ENCODE data around the gene PERCC1. TPM values are rescaled to one million over a fixed set of nuclear protein-coding genes. Genes with fewer than 3 reads are reported as not detected.
A peak's percentile ranks its signal among the peaks of the same experiment; 100 is the strongest.
"Not testable (repeated sequence)": the region's sequence is repeated elsewhere in the genome, so short reads cannot be mapped to it uniquely, and the experiment has no call there.

PERCC1 gene
- total RNA-seq, 1 experiment from 2014 or later: not detected

DNA sequence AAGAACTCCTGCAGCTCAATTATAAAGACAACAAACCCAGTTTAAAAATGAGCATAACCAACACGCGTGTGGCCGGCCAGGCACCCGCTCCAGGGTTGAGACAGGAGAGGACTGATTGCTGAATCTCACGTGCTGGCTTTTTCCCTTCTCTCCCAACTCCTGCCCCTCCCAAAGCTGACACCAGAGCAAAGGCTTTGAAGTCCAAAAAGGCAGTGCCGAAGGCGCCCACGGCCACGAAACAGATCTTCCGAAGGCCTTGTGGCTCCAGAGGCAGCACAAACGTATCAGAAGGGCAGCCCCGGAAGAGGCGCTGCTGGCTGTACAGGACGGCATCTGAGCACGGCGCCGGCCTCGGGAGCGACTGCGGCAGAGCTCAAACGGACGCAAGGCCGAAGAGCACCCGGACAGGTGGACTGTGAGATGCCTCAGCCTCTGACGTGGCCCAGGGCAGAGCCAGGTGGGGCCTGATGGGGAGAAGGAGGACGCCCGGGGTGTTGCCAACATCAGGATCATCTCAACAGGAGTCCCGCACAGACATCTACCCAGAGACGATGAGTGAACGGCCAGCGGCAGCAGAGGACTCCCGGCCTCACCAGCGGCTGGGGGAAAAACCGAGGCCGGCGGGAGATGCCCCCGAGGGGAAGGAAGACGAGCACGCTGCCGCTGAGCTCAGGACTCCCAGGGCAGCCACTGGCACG, 33.5 kb downstream of the PERCC1 start:
- DNase-seq (ENCODE audit: extremely low read depth, low read depth): no peak

DNA sequence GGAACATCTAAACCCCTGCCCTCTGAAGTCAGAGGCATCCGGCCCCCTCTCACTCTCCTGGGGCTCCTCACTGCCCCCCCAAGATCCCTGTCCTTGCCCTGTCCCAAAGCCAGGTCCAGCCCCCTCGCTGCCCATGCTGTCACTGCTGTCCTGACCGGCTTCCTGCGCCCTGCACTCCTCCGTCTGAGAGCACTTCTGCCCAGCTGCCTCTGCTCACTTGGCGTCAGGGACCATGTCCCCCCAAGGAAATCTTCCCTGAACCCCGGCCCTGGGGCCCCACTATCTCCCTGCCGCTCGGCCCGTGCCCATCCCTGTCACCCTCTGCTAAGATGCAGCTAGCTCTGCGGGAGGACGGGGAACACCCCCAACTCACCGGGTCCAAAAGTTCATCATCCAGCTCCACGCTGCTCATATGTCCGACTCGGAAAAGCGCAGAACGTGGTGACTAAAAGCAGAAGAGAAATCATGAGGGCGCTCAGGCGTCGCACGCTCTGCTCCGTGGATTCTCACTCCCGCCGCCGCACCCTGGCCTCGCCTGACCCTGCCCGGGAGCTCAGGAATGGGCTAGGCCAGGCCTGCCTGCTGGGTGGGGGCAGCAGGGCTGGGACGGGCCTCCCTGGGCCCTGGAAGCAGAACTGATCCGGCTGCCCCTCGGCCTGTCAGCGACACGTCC, 34.2 kb downstream of the PERCC1 start:
- DNase-seq (ENCODE audit: extremely low read depth, low read depth): no peak

DNA sequence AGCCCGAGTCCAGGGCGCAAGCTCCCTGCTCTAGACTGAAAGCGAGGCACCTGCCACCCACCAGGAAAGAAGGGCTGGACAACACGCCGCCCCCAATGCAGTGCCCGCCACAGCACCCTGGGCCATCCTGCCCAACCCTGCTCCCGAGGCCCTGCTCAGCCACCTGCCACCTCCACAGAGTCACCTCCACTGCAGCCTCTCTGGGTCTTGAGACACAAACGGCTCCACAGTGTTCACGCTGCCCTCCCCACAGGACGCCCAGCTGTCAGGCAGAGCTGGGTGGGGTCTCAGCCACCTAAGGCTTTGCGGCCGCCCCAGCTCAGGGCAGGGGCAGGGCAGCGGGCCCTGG, 34.7 kb downstream of the PERCC1 start:
- DNase-seq (ENCODE audit: extremely low read depth, low read depth): no peak

- DNase-seq (ENCODE audit: extremely low read depth, low read depth): no peak
Observed at GRCh38 chr16:1466054-1466453, 35.2 kb downstream of the PERCC1 start.

GRCh38 chr16:1466968-1467521, 36.2 kb downstream of the PERCC1 start:
- no peak for DNase-seq (ENCODE audit: extremely low read depth, low read depth)

DNA sequence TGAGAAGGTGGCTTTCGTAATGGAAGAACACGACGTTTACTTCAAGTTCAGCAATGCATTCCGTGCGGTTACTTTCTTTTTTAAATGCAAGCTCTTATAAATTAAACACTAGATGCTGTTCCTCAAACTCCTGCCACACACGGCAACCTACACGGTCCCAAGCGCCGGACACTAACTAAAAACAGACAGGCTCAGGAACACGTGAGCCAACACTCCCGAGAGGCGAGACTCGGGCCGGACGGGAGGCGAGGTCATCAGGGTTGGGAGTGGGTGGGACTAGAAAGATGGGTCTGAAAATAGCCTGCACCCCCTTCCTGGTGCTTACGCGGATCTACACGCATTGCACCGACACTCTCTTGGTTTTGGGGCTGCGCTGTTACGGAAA, 37.5 kb downstream of the PERCC1 start:
- DNase-seq (ENCODE audit: extremely low read depth, low read depth): no peak

DNA sequence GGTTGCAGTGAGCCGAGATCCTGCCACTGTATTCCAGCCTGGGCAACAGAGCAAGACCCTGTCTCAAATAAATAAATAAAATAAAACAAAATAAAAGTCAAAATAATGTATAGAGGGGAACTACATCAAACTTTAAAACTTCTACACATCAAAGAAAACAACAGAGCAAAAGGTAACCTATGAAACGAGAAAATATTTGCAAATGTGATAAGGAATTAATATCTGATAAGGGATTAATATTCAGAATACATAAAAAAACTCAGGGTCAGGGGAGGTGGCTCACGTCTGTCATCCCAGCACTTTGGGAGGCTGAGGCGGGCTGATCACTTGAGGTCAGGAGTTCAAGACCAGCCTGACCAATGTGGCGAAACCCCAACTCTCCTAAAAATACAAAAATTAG, 38.3 kb downstream of the PERCC1 start:
- DNase-seq (ENCODE audit: extremely low read depth, low read depth): not testable (repeated sequence)

GRCh38 chr16:1469693-1470201, 38.9 kb downstream of the PERCC1 start:
- DNase-seq (ENCODE audit: extremely low read depth, low read depth): no peak

DNA sequence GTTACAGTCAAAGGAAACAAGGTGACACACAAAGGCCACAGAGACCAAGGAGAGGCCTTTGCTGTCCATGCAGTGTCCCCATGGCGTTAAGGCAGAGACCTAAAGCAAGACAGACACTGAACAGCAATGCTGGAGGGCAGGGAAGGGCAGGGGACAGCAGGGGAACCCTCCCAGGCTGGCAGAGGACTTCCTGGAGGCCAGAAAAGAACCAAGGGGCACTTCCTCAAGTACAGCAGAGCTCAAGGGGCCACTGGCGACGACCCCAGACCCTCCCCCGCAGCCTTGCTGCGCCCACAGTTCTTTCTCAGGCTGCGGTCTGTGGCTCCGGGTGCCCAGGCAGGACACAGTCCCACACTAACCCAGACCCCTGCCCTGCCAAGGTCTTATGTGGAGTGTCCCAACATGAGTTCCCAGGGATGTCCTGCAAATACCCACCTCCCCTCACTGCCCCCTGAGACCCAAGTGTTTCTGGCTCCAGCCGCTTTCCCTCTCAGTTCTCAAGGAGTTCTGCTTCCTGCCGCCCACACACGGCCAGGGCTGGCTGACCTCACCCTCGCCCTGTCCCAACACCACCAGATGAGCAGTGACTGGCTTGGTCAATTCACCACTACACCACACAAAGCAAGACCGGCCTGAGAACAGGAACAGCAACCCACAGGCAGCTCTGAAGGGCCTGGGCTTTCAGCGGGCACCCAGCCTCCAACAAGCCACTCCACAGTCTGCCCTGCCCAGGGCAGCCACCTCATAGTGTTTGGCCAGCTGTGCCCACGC, 39.8 kb downstream of the PERCC1 start:
- no peak for DNase-seq (ENCODE audit: extremely low read depth, low read depth)

DNA sequence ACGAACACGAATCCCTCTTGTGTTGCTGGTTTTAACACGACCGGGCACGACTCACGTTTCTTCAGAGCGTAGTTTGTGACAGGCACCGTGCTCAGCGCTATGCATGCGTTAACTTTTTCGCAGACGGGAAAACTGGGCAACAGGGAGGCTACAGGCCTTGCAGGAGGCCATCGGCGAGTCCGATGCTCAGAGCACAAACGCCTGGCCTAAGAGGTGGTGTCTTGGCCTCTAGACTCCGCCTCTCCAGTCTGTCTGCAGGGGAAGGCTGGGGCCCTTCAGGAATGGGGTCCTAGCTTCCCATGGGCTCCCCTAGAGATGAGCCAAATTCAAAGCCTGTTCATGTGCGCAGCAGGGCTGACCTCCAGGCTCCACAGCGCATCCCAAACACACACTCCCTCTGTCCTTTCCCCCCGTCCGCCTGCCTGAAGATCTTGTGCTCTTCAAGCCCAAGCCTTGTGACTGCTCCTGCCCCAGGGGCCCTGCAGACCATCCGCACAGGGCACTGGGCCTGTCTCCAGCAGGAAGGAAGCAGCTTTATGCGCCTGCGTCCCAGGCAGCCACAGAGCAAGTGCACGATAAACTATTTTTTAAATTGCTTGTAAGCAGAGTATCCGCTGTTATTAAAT, 40.8 kb downstream of the PERCC1 start:
- no peak for DNase-seq (ENCODE audit: extremely low read depth, low read depth)

DNA sequence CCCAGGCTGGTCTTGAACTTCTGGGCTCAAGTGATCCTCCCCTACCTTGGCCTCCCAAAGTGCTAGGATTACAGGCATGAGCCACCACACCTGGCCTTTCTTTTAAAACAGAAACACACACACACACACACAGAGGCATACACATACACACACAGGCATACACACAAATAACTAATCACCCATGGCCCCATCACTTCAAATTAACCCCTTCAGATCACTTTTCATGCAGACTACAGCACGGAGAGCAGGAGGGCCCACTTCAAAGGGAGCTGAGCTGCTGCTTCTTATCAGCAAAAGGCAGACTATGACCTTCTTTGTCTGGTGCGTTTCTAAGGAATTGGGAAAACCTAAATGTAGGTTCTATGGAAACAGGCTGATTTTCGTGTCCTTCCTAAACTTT, 42.1 kb downstream of the PERCC1 start:
- no peak for DNase-seq (ENCODE audit: extremely low read depth, low read depth)

- no peak for DNase-seq (ENCODE audit: extremely low read depth, low read depth)
Observed at GRCh38 chr16:1474082-1474795, 43.4 kb downstream of the PERCC1 start.

DNA sequence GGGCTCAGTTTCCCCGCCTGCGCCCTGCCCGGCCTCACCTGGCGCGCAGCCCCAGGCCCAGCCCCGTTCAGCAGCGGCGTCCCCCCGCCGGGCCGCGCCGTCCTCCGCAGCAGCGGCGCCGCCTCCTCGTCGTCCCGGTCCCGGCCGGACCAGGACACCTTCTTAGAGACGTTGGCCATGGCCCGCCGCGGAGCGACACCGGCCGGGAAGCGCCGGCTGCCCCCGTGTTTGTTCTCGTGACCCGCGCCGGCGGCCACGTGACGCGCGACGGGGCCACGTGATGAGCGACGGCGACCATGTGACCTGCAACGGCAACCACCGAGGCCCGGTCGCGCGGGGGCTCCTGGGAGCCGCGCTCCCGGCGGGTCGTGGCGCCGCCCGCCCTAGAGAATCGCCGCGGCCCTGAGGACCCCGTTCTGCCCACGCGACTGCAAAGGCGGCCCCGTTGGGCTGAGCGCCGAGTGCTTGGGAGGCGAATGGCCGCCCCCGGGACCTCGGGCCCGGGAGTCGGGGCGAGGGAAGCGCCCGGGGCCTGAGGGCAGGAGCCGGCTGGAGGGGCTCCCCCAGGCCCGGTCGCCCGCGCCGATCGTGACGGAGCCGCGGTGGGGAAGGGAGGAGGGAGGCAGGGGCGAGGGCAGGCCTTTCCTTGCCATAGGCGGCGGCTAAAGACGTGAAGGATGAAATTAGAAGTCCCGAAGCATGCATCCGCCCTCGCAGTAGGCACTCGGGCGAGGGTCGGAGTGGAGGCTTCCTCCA, 44.1 kb downstream of the PERCC1 start, which contains the start of gene CLCN7:
Gene CLCN7, minus strand, starts transcription at position 233 of the 756 bp plus-strand sequence. Its CDS starts 54 bp downstream, at position 179.
- peak; percentile 73 for DNase-seq (ENCODE audit: extremely low read depth, low read depth)

GRCh38 chr16:1475552-1476114, 44.8 kb downstream of the PERCC1 start:
- DNase-seq (ENCODE audit: extremely low read depth, low read depth): no peak

- no peak for DNase-seq (ENCODE audit: extremely low read depth, low read depth)
Observed at GRCh38 chr16:1477033-1477432, 46.2 kb downstream of the PERCC1 start.

DNA sequence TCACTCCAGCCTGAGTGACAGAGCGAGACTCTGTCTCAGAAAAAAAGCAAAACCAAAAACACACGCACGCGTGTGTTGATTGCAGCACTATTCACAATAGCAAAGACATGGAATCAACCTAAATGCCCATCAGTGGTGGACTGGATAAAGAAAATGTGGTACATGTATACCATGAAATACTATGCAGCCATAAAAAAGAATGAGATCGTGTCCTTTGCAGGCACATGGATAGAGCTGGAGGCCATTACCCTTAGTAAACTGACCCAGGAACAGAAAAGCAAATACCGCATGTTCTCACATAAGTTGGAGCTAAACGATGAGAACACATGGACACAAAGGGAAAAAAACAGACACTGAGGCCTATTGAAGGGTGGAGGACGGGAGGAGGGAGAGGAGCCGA, 48.1 kb downstream of the PERCC1 start:
- not testable (repeated sequence) for DNase-seq (ENCODE audit: extremely low read depth, low read depth)

DNA sequence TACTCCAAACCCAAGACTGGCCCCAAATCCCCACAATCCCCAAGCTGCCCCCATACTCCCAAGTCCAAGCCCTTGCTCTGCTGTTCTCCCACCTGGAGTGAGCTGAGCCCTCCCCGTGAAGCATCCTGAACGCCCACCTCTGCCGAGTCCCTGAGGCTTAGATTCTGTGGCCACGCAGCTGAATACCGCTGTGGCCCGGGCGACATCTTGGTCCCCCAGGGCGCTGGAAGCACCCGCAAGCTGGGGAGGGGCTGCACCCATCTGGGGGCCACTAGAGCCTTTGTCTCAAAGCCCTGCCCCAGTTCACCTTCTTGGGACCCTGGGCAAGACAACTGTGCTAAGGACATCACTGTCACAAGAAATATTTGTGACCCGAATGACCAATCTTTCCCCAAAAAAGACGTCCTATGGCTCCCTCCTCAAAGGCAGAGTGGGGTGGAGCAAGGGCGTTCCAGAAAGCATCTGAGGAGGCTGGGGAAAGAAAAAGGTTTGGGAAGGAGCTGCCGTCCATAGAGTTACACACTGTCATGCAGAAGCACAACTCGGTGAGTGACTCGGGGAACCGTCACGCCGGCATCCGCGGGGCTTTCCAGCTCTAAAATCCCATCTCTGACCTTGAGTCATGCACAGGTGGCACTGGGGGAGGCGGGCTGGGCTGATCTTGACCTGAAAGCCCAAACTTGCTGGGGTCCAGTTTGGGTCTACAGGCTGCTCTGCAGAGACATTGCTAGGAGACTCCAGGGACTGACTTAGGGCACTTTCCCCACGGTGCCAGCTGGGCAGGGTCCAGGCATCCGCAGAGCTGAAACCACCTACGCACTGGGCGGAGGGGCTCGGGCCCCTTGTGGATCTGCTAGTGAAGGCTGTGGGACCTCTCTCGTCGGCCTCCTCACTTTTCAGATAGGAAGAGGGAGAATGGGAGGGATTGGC, 51.3 kb downstream of the PERCC1 start:
- no peak for DNase-seq (ENCODE audit: extremely low read depth, low read depth)

All from NCI-H460 (cell line).